ENCODE measurements around the gene VPS52.

DNA sequence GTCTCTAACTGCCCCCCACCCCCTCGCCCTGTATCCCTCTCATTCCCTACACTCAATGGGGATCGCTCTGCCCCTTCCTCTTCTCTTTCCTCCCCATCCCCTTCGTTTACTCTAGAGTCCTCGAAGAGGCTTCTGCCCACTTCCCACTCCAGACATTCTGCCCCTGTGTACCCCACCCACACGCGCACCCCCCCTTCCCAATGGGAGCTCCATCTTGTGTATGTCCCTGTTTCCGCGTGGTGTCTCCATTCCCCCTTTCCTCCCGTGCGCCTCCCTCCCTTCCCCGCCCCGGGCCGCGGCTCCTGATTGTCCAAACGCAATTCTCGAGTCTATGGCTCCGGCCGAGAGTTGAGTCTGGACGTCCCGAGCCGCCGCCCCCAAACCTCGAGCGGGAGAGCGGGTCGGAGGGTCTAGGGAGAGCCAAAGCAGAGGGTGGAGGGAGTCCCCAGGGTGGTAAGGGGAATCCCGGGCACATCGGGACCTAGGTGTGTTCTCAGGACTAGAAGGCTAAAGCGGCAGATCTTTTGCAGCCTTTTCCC, 64.1 kb downstream of the VPS52 start:
- TF ChIP-seq POLR2A (IDR thresholded peaks at IDR 0.05): no peak
- TF ChIP-seq, protein P1, sequence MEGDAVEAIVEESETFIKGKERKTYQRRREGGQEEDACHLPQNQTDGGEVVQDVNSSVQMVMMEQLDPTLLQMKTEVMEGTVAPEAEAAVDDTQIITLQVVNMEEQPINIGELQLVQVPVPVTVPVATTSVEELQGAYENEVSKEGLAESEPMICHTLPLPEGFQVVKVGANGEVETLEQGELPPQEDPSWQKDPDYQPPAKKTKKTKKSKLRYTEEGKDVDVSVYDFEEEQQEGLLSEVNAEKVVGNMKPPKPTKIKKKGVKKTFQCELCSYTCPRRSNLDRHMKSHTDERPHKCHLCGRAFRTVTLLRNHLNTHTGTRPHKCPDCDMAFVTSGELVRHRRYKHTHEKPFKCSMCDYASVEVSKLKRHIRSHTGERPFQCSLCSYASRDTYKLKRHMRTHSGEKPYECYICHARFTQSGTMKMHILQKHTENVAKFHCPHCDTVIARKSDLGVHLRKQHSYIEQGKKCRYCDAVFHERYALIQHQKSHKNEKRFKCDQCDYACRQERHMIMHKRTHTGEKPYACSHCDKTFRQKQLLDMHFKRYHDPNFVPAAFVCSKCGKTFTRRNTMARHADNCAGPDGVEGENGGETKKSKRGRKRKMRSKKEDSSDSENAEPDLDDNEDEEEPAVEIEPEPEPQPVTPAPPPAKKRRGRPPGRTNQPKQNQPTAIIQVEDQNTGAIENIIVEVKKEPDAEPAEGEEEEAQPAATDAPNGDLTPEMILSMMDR (IDR thresholded peaks at IDR 0.05): no peak
